HAP-1 (cell line): Measurements from ENCODE around the gene TIMM9.

Experiments
- DNase-seq, 2 experiments: peaks; one replicate each; pipeline ENCODE4 v3.0.0-alpha.2; 2016 to 2020; ENCODE audit warnings: low spot score in 2 of 2
- H3K27me3 ChIP-seq: fragments of 250-450 bp; sonication (Bioruptor Pico); 2 replicates; pipeline ENCODE4 v1.5.1; 2020; ENCODE audit warnings: low read depth, mild to moderate bottlenecking, moderate library complexity
- H3K36me3 ChIP-seq: fragments of 250-450 bp; sonication (Bioruptor Pico); replicated peaks from 2 replicates; pipeline ENCODE4 v1.5.1; 2020; ENCODE audit warnings: mild to moderate bottlenecking
- H3K4me1 ChIP-seq: fragments of 250-450 bp; sonication (Bioruptor Pico); 2 replicates; pipeline ENCODE4 v1.5.1; 2020; ENCODE audit warnings: mild to moderate bottlenecking
- H3K4me3 ChIP-seq: fragments of 250-450 bp; sonication (Bioruptor Pico); 2 replicates; pipeline ENCODE4 v1.5.1; 2020; ENCODE audit warnings: mild to moderate bottlenecking, moderate library complexity
- H3K9me3 ChIP-seq: fragments of 250-450 bp; sonication (Bioruptor Pico); 2 replicates; pipeline ENCODE4 v1.5.1; 2020; ENCODE audit warnings: mild to moderate bottlenecking, moderate library complexity
- in situ Hi-C: fragments of 300-500 bp; cut with MboI; formaldehyde crosslinking; loops from 3 replicates; pipeline ENCODE4 v1.14.3; 2020; ENCODE audit warnings: low sequenced_read_pairs, inconsistent platforms, mixed read lengths

The TIMM9 gene, protein sequence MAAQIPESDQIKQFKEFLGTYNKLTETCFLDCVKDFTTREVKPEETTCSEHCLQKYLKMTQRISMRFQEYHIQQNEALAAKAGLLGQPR

GRCh38 chr14:58427281-58428117 is at the start of gene TIMM9, which contains the start of gene KIAA0586:
TSS of gene TIMM9 (minus strand) at chr14:58427531. CDS start at chr14:58411945, 15,586 bp downstream.
TSS of gene KIAA0586 (plus strand) at chr14:58427719. CDS start at chr14:58428265, 546 bp downstream.
- Histone ChIP-seq H3K4me1 (peaks cover 4% of the 10 kb centered on the region; the same call in 1 of the 2 replicates), H3K36me3 (peaks cover 28% of the 10 kb centered on the region), H3K27me3 (no peaks in the 10 kb centered on the region), H3K4me3 (peak within 1 kb of the TSS; percentile 66), H3K9me3 (no peaks in the 10 kb centered on the region)
- in situ Hi-C loops, result no loop called here
- peak; percentile 97 to 98 for DNase-seq

GRCh38 chr14:58476320-58476719 is 49.0 kb upstream of the TIMM9 start:
- Histone ChIP-seq H3K4me3 (no peak overlapping the region), H3K27me3 (no peaks in the 10 kb centered on the region), H3K4me1 (peaks cover 2% of the 10 kb centered on the region; the same call in 1 of the 2 replicates), H3K9me3 (no peaks in the 10 kb centered on the region), H3K36me3 (peaks cover 3% of the 10 kb centered on the region)
- in situ Hi-C loops, result no loop called here
- no peak for DNase-seq

- H3K4me1 ChIP-seq, result no peaks in the 10 kb centered on the region
- no peaks in the 10 kb centered on the region for H3K9me3 ChIP-seq
- in situ Hi-C loops, result no loop called here
- H3K4me3 ChIP-seq, result no peak overlapping the region
- H3K27me3 ChIP-seq, result no peaks in the 10 kb centered on the region
- DNase-seq, result no peak
- H3K36me3 ChIP-seq, result peaks cover 16% of the 10 kb centered on the region
These were observed 42.0 kb upstream of the TIMM9 start for GRCh38 chr14:58469309-58469708.

GRCh38 chr14:58467575-58467974 is 40.2 kb upstream of the TIMM9 start:
- in situ Hi-C loops, result no loop called here
- Histone ChIP-seq H3K27me3 (no peaks in the 10 kb centered on the region), H3K4me3 (no peak overlapping the region), H3K36me3 (peaks cover 21% of the 10 kb centered on the region), H3K4me1 (no peaks in the 10 kb centered on the region), H3K9me3 (no peaks in the 10 kb centered on the region)
- DNase-seq, result no peak

DNA sequence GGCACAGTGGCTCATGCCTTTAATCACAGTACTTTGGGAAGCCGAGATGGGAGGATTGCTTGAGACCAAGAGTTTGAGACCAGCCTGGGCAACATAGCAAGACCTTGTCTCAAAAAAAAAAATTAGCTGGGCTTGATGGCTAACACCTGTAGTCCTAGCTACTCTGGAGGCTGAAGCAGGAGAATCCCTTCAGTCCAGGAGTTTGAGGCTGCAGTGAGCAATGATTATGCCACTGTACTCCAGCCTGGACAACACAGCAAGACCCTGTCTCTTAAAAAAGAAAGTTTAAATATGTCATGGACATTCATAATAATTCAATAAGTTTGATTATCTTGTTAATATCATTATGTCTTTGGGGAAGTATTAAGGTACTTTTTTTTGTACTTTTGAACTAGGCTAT is 39.1 kb upstream of the TIMM9 start:
- no peak for DNase-seq
- H3K9me3 ChIP-seq, result no peaks in the 10 kb centered on the region
- no peak overlapping the region for H3K4me3 ChIP-seq
- no peaks in the 10 kb centered on the region for H3K4me1 ChIP-seq
- in situ Hi-C loops, result no loop called here
- H3K36me3 ChIP-seq, result peaks cover 25% of the 10 kb centered on the region
- no peaks in the 10 kb centered on the region for H3K27me3 ChIP-seq

- no peaks in the 10 kb centered on the region for H3K27me3 ChIP-seq
- H3K4me1 ChIP-seq, result no peaks in the 10 kb centered on the region
- no peaks in the 10 kb centered on the region for H3K9me3 ChIP-seq
- no peak overlapping the region for H3K4me3 ChIP-seq
- no peak for DNase-seq
- in situ Hi-C loops, result no loop called here
- H3K36me3 ChIP-seq, result peaks cover 23% of the 10 kb centered on the region
These were observed 38.1 kb upstream of the TIMM9 start for GRCh38 chr14:58465421-58465820.

DNA sequence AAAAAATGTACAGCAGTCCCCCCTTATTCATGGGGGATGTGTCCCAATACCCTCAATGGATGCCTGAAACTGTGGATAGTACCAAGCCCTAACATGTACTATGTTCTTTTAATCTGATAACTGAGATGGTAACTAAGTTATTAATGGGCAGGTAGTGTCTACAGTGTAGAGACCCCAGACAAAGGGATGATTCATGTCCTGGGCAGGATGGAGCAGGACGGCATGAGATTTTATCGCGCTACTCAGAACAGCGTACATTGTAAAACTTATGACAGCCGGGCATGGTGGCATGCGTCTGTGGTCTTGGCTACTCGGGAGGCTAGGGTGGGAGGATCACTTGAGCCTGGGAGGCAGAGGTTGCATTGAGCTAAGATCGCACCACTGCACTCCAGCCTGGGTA is 37.3 kb upstream of the TIMM9 start:
- no peak overlapping the region for H3K4me3 ChIP-seq
- no peak for DNase-seq
- in situ Hi-C loops, result no loop called here
- H3K36me3 ChIP-seq, result peaks cover 23% of the 10 kb centered on the region
- H3K4me1 ChIP-seq, result no peaks in the 10 kb centered on the region
- H3K9me3 ChIP-seq, result no peaks in the 10 kb centered on the region
- no peaks in the 10 kb centered on the region for H3K27me3 ChIP-seq

- no peak for DNase-seq
- Histone ChIP-seq H3K9me3 (no peaks in the 10 kb centered on the region), H3K27me3 (no peaks in the 10 kb centered on the region), H3K4me1 (no peaks in the 10 kb centered on the region), H3K36me3 (peaks cover 18% of the 10 kb centered on the region), H3K4me3 (no peak overlapping the region)
- in situ Hi-C loops, result no loop called here
These were observed 35.8 kb upstream of the TIMM9 start for GRCh38 chr14:58463147-58463546.

GRCh38 chr14:58460772-58461171 is 33.4 kb upstream of the TIMM9 start:
- in situ Hi-C loops, result no loop called here
- Histone ChIP-seq H3K4me3 (no peak overlapping the region), H3K36me3 (peaks cover 17% of the 10 kb centered on the region), H3K4me1 (no peaks in the 10 kb centered on the region), H3K9me3 (no peaks in the 10 kb centered on the region), H3K27me3 (no peaks in the 10 kb centered on the region)
- DNase-seq, result no peak

GRCh38 chr14:58455593-58456265 is 28.4 kb upstream of the TIMM9 start:
- H3K36me3 ChIP-seq, result peaks cover 18% of the 10 kb centered on the region
- H3K27me3 ChIP-seq, result no peaks in the 10 kb centered on the region
- in situ Hi-C loops, result no loop called here
- H3K9me3 ChIP-seq, result no peaks in the 10 kb centered on the region
- no peak overlapping the region for H3K4me3 ChIP-seq
- DNase-seq, result no peak
- no peaks in the 10 kb centered on the region for H3K4me1 ChIP-seq

- no peaks in the 10 kb centered on the region for H3K27me3 ChIP-seq
- in situ Hi-C loops, result no loop called here
- H3K4me3 ChIP-seq, result no peak overlapping the region
- no peaks in the 10 kb centered on the region for H3K4me1 ChIP-seq
- H3K36me3 ChIP-seq, result peaks cover 40% of the 10 kb centered on the region
- no peak for DNase-seq
- no peaks in the 10 kb centered on the region for H3K9me3 ChIP-seq
These were observed 17.3 kb upstream of the TIMM9 start for GRCh38 chr14:58444627-58445026.

DNA sequence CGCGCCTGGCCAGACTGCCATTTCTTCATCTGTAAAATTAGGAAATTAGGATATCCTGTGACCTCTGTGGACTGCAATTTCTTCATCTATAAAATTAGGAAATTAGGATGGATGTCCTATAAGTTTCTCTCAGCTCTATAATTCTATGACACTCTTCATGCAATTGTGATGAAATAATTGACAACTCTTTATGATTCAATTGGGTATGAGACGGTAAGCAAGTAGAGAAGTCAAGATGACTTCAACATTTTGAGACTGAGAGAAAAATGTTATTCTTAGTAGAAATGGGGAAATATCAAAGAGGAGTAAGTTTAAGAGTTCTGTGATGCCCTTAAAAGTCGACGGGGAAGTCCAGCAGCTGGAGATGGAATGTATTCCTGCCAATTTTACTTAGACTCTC is 12.1 kb upstream of the TIMM9 start:
- no peaks in the 10 kb centered on the region for H3K27me3 ChIP-seq

GRCh38 chr14:58430156-58430555 is 2.8 kb upstream of the TIMM9 start:
- no peak overlapping the region for H3K4me3 ChIP-seq
- peaks cover 24% of the 10 kb centered on the region for H3K36me3 ChIP-seq
- H3K27me3 ChIP-seq, result no peaks in the 10 kb centered on the region
- in situ Hi-C loops, result no loop called here
- H3K9me3 ChIP-seq, result no peaks in the 10 kb centered on the region
- H3K4me1 ChIP-seq, result peaks cover 4% of the 10 kb centered on the region; the same call in 1 of the 2 replicates
- no peak for DNase-seq

More for the DNA sequence above, 12.1 kb upstream of the TIMM9 start:
- Histone ChIP-seq H3K9me3 (no peaks in the 10 kb centered on the region), H3K4me3 (no peak overlapping the region), H3K4me1 (no peaks in the 10 kb centered on the region), H3K36me3 (peaks cover 33% of the 10 kb centered on the region)
- in situ Hi-C loops, result no loop called here
- no peak for DNase-seq

GRCh38 chr14:58428118-58428683 is 870 bp upstream of the TIMM9 start:
- peaks cover 26% of the 10 kb centered on the region for H3K36me3 ChIP-seq
- no peaks in the 10 kb centered on the region for H3K9me3 ChIP-seq
- DNase-seq, result peak; percentile 49 to 88

More at GRCh38 chr14:58428118-58428683, 870 bp upstream of the TIMM9 start:
- peaks cover 4% of the 10 kb centered on the region; the same call in 1 of the 2 replicates for H3K4me1 ChIP-seq
- H3K27me3 ChIP-seq, result no peaks in the 10 kb centered on the region
- peak overlapping the region; percentile 66 for H3K4me3 ChIP-seq
- in situ Hi-C loops, result no loop called here
